Body of pancreas (tissue), 4 donors: ENCODE measurements around the gene ELOVL6.

Experiments
- POLR2A ChIP-seq, 3 donors: fragments of 450-650 bp; IDR thresholded peaks; one replicate each; pipeline ENCODE4 v1.6.1; 2016; ENCODE audit warnings: antibody characterized with exemption in 3 of 3, mild to moderate bottlenecking in 2 of 3
- TF ChIP-seq, protein P1 (sequence below), 7 experiments: fragments of 450-650 bp in 4 of 7; fragments of 200-600 bp in 3 of 7; sonication (generic) in 3 of 7; IDR thresholded peaks; one replicate each; pipeline ENCODE4 v1.5.1; 2016 to 2019; ENCODE audit warnings: antibody characterized with exemption in 7 of 7

DNA sequence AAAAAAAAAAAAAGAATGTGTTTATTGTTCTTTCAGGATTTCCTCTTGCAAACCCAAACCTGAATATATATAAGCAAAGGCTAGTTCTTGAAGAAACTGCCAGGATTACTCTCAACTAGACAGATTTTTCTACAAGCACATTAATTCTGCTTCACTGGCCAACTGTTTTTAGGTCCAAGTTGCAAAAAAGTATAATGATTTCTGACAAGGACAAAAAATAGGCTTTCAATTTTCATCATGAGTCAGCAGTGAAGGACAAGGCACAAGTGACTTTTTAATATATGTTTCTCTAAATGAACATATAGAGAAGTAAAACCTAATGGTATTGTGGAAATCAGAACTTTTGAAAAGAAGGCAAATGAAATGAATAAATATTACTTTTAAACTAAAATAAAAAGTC, 73.7 kb downstream of the ELOVL6 start:
- TF ChIP-seq, protein P1, sequence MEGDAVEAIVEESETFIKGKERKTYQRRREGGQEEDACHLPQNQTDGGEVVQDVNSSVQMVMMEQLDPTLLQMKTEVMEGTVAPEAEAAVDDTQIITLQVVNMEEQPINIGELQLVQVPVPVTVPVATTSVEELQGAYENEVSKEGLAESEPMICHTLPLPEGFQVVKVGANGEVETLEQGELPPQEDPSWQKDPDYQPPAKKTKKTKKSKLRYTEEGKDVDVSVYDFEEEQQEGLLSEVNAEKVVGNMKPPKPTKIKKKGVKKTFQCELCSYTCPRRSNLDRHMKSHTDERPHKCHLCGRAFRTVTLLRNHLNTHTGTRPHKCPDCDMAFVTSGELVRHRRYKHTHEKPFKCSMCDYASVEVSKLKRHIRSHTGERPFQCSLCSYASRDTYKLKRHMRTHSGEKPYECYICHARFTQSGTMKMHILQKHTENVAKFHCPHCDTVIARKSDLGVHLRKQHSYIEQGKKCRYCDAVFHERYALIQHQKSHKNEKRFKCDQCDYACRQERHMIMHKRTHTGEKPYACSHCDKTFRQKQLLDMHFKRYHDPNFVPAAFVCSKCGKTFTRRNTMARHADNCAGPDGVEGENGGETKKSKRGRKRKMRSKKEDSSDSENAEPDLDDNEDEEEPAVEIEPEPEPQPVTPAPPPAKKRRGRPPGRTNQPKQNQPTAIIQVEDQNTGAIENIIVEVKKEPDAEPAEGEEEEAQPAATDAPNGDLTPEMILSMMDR (IDR thresholded peaks at IDR 0.05) = no peak
- no peak for TF ChIP-seq POLR2A (IDR thresholded peaks at IDR 0.05)
